GM19328 (cell line): ENCODE measurements around the gene TSEN34.
"Not testable (repeated sequence)": the region's sequence is repeated elsewhere in the genome, so short reads cannot be mapped to it uniquely, and the experiment has no call there.

ENCODE experiments used
- ATAC-seq: cut with Tn5 transposase; IDR thresholded peaks from one replicate; pipeline ENCODE4 v1.9.1; 2021; ENCODE audit warnings: mild to moderate bottlenecking, moderate library complexity; ENCODE audit not compliant: unreplicated experiment

The TSEN34 gene

GRCh38 chr19:54160182-54160811 lies 30.8 kb upstream of the TSEN34 start:
- ATAC-seq = no peak

DNA sequence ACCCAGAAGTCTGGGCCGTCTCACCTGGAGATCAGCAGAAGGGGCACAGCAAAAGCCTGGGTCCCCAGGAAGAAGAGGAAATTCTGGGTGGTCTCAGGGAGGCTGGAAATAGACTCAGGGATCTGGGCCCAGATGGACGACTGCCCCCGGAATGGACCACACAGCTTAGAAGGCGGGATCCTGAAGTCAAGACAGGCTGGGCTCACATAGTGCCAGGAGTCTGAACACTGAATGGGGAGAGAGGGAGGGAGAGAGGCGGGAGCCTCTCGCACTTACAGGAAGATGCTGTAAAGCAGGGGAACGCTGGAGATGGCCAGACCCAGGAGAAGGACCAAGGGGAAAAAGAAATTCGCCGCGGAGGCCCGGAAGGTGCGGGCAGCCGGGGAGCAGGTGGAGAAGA lies 30.3 kb upstream of the TSEN34 start:
- ATAC-seq = no peak

- ATAC-seq = no peak
Observed at GRCh38 chr19:54162241-54162805, 28.8 kb upstream of the TSEN34 start.

- ATAC-seq = no peak
Observed at GRCh38 chr19:54162884-54163283, 28.2 kb upstream of the TSEN34 start.

GRCh38 chr19:54164369-54165068 lies 26.6 kb upstream of the TSEN34 start:
- ATAC-seq = no peak

DNA sequence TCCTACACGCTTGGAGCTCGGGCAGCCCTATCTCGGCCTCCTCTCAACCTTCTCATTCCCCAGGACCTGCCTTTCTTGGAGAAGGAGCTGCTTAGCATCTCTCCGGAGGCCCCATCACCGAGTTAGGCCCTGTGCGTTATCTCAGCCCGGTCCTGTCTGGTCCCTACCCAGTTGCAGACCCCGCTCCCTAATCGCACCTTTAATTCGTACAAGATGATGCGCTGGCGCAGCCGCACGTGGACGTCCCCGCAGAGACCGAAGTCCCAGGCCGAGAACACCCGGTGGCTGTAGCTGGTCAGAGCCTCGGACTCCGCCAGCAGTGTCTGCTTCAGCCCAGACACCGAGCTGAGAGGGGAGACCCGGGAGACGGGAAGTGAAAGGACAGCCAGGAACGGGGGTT lies 25.9 kb upstream of the TSEN34 start:
- no peak for ATAC-seq

- no peak for ATAC-seq
Observed at GRCh38 chr19:54168174-54168917, 22.8 kb upstream of the TSEN34 start.

DNA sequence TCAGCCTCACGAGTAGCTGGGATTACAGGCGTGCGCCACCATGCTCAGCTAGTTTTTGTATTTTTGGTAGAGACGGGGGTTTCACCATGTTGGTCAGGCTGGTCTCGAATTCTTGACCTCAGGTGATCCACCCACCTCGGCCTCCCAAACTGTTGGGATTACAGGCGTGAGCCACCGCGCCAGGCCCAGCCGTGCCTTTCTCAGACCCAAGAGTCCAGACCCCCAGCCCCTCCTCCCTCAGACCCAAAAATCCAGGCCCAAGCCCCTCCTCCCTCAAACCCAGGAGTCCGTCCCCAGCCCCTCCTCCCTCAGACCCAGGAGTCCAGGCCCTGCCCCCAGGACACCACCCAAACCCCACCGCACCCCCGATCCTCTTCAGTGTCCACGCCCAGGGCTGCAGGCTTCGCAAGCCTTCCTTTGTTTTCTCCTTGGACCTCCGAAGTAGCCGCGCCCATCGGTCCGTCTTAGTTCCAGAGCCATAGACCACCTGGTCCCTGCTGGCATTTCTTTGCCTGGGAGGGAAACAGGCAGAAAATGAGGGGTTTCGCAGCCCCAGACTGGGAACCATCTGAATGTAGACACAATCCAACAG lies 21.9 kb upstream of the TSEN34 start:
- no peak for ATAC-seq

GRCh38 chr19:54171736-54172431 lies 19.2 kb upstream of the TSEN34 start:
- ATAC-seq = not testable (repeated sequence)

- ATAC-seq = no peak
Observed at GRCh38 chr19:54172471-54173358, 18.4 kb upstream of the TSEN34 start, which contains the start of gene TMC4. Gene TMC4 (minus strand): TSS chr19:54173160. CDS start chr19:54173117, 43 bp downstream.

DNA sequence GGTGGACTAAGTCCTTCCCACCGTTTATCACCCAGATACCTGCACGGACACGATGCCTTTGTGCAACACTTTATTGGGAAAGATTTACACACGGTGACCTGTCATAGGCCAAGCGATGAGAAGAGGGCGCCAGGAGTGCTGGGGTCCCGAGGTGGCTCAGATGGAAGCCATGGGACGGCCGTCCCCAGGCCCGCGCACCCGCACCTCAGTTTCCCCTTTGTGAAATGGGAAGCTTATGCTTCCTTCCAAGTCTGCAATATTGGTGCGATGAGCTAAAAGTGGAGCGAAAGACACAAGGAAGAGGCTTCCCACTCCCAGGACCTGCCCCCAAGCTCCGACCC lies 17.8 kb upstream of the TSEN34 start:
- ATAC-seq = no peak

DNA sequence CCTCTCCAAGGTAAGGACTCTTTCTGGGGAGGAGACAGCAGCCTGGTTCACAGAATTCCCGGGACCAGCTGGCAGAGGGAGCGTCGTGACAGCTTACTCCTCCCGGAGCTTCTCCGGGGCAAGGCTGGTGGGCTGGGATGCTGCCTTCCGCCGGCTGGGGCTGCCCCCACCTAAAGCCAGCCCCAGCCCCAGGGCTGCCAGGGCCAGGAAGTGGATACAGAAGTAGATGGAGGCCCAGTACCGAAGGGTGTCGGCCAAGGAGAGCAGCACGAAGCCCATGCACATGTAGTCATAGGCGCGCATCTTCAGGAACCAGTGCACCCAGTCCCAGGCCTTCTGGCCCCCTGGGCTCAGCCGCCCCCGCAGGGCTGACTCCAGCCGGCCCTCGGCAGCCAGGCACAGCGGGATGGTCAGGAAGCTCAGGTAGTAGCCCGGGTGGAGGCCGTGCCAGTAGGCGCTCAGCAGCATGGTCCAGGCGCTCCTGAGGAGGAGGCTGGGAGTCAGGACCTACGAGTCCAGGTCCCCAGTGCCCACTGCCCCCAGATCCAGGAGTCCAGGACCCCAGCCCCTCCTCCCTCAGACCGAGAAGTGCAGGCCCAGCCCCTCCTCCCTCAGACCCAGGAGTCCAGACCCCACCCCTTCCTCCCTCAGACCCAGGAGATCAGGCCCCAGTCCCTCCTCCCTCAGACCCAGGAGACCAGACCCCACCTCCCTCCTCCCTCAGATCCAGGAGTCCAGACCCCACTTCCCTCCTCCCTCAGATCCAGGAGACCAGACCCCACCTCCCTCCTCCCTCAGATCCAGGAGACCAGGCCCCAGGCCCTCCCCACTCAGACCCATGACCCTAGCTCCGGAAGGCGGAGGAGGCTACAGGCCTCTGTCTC lies 16.9 kb upstream of the TSEN34 start:
- no peak for ATAC-seq

DNA sequence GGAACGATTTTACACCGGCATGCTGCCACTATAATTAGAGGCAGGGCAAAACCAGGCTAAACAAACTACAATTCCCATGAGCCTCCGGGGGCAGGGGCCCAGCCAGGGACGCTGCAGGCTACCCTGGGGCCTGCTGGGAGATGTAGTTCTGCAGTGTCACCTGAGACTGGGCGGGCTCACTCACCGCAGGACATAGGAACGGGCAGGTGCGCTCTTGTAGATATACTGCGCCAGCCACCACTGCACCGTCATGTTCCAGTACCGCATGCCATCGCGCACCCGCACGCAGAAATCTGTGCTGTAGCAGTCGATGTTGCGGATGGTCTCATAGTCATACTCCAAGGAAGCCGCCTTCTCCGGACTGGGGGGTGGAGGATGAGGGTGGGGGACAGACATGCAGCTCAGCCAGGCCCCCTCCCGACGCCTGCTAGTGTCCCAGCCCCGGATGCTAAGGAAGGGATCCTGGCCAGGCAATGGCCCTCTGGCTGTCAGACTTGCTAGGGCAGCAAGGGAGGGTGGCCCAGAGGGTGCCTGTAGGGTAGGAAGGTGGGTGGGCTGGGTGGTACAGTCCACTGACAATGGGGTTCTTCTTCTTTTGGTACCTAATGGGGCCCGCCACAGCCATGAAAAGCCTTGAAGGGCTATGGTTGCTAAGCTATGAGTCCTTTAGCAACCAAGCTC lies 12.4 kb upstream of the TSEN34 start:
- ATAC-seq = no peak

DNA sequence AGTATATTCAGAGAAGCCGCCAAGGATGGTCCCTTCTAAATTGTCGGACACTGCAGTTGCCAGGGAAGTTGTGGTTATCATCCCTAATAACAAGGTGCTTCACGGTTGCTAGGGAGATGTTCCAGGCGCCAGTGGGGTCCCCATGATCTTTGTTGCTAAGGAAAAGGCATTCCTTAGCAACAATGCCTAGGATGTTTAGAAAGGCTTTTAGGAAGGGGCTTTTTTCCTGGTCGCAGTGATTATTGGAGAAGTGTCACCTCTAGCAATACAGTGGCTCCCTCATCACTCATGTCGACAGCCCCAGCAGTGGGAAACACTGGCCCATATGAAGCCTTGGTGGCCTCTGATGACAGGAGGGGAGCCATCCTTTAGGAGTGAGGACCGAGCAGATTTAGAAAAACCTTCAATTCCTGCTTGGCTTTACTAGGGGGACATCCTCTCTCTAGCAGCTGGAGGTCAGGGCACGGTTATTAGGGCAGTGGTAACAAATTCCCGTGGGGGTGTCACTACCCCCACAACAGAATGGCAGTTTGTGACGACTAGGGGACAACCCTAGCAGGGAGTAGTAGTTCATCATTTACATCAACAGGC lies 11.8 kb upstream of the TSEN34 start:
- no peak for ATAC-seq

DNA sequence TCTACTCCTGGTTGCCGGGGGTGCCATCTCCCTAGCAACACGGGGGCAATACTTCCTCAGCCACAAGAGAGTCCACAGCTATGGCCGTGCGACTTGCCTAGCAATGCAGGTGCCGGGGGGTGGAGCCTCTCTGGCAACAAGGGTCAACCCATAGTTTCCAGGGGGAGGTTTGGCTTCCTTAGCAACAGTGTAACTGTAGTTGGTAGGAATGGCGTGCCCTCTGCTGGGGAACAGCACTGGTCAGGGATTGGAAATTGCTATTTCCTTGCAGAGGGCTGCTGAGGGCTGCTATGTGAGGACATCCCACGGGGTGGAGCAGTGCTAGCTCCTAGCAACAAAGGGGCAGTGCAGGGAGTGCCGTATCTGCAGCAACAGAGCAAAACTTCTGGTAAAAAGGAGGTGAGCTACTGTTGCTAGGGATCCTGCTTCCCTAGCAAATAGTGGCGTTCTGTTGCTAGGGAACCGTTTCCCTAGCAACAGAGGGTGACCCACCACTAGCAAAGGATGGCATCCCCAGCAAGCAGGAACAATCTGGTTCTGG lies 11.1 kb upstream of the TSEN34 start:
- no peak for ATAC-seq

- no peak for ATAC-seq
Observed at GRCh38 chr19:54180691-54181091, 10.4 kb upstream of the TSEN34 start.

- not testable (repeated sequence) for ATAC-seq
Observed at GRCh38 chr19:54181894-54182293, 9.2 kb upstream of the TSEN34 start.

- ATAC-seq = no peak
Observed at GRCh38 chr19:54183431-54183830, 7.7 kb upstream of the TSEN34 start.
